ENCODE measurements around the gene SRSF6. TPM values are rescaled to one million over a fixed set of nuclear protein-coding genes. Genes with fewer than 3 reads are reported as not detected.

Gene SRSF6
- total and polyA plus RNA-seq, 5 donors from 2014 or later: 41.0 to 269 (median 59.3) TPM

Other genes with a start within 250 kb of the SRSF6 start
- 17.2 TPM for gene L3MBTL1, start 49.8 kb downstream of the SRSF6 start, total RNA-seq
- gene L3MBTL1, start 49.8 kb downstream of the SRSF6 start, polyA plus RNA-seq: 1 to 10 TPM; 1.0 to 2.8 (median 1.5) TPM
- gene SGK2, start 101.1 kb downstream of the SRSF6 start, total RNA-seq: 1.7 TPM
- gene SGK2, start 101.1 kb downstream of the SRSF6 start, polyA plus RNA-seq: not detected
- 13.1 TPM for gene IFT52, start 133.0 kb downstream of the SRSF6 start, total RNA-seq
- gene IFT52, start 133.0 kb downstream of the SRSF6 start, polyA plus RNA-seq: 10 to 100 TPM; 24.0 to 34.1 (median 27.9) TPM
- 2.7 TPM for gene MYBL2, start 209.2 kb downstream of the SRSF6 start, total RNA-seq
- gene MYBL2, start 209.2 kb downstream of the SRSF6 start, polyA plus RNA-seq: 1 to 10 TPM; 1.6 to 4.3 (median 3.2) TPM

Measured in CD4-positive, CD25-positive, alpha-beta regulatory T cell (primary cell).